A549 (cell line): ENCODE results near the gene PLAC1. TPM values are rescaled to one million over a fixed set of nuclear protein-coding genes. Genes with fewer than 3 reads are reported as not detected.

Experiments
- ATAC-seq, 2 experiments: fragments of 200-7000 bp in 1 of 2; fragments of >200 bp in 1 of 2; cut with Nextera tagmentation in 1 of 2; cut with Tn5 transposase in 1 of 2; 3 replicates each; pipeline versions ENCODE4 v1.8.0 to v1.9.1; 2018 to 2020; ENCODE audit warnings: mild to moderate bottlenecking in 1 of 2, moderate library complexity in 1 of 2
- CTCF ChIA-PET: fragments of 300-600 bp; sonication (Branson Sonifier 250); formaldehyde crosslinking; extraction: SDS; loops from one replicate; lab custom pipeline; 2021; ENCODE audit warnings: antibody characterized with exemption, inconsistent platforms; lab: Yijun Ruan, JAX
- POLR2A ChIA-PET: fragments of 350-600 bp; formaldehyde crosslinking; extraction: SDS; loops from one replicate; lab custom pipeline; 2021; ENCODE audit warnings: antibody characterized with exemption, inconsistent platforms; lab: Yijun Ruan, JAX
- DNase-seq, 2 experiments: peaks; one replicate each; pipeline versions ENCODE4 v3.0.0 to v3.0.0-alpha.2; 2011 to 2016; ENCODE audit warnings: low read depth in 1 of 2, low spot score in 1 of 2
- FAIRE-seq: peaks from 2 replicates; lab custom pipeline; 2011; peaks lifted over from hg19 to GRCh38; lab: Jason Lieb, UNC
- H3K27ac ChIP-seq, 2 experiments: fragments of >200 bp; sonication (Bioruptor Twin); formaldehyde crosslinking; 3 replicates each; pipeline ENCODE4 v1.5.1; 2016 to 2017
- H3K4me1 ChIP-seq: fragments of >200 bp; sonication (Bioruptor Twin); formaldehyde crosslinking; 3 replicates; pipeline ENCODE4 v1.6.1; 2016
- H3K4me2 ChIP-seq: fragments of >200 bp; sonication (Bioruptor Twin); formaldehyde crosslinking; 3 replicates; pipeline ENCODE4 v1.6.1; 2016
- H3K4me3 ChIP-seq: fragments of >200 bp; sonication (Bioruptor Twin); formaldehyde crosslinking; 3 replicates; pipeline ENCODE4 v1.5.1; 2016
- H3K9me3 ChIP-seq: fragments of >200 bp; sonication (Bioruptor Twin); formaldehyde crosslinking; 3 replicates; pipeline ENCODE4 v1.6.1; 2016
- BHLHE40 ChIP-seq: IDR thresholded peaks from 2 replicates; pipeline ENCODE4 v1.6.1; 2012; ENCODE audit warnings: low read depth, low read length, inconsistent platforms
- CEBPB ChIP-seq, 2 experiments: fragments of >200 bp in 1 of 2; sonication (Bioruptor Twin) in 1 of 2; formaldehyde crosslinking in 1 of 2; IDR thresholded peaks; 2 replicates each; pipeline ENCODE4 v1.6.1; 2012 to 2016
- EHMT2 ChIP-seq: fragments of 200-600 bp; sonication (generic); IDR thresholded peaks from 2 replicates; pipeline ENCODE4 v1.6.1; 2016; ENCODE audit warnings: antibody characterized with exemption, low read depth, mild to moderate bottlenecking, moderate library complexity
- ESRRA ChIP-seq: fragments of 150-350 bp; IDR thresholded peaks from 2 replicates; pipeline ENCODE4 v1.6.1; 2014; ENCODE audit warnings: mild to moderate bottlenecking, low read length, borderline replicate concordance
- FOSB ChIP-seq: fragments of 250-450 bp; sonication (Bioruptor Pico); IDR thresholded peaks from 2 replicates; pipeline ENCODE4 v1.5.0; 2020; ENCODE audit warnings: mild to moderate bottlenecking, moderate library complexity
- FOSL2 ChIP-seq, 2 experiments: fragments of 450-650 bp in 1 of 2; fragments of >200 bp in 1 of 2; sonication (Bioruptor Twin) in 1 of 2; formaldehyde crosslinking; IDR thresholded peaks; 2 replicates each; pipeline versions ENCODE4 v1.5.0 to v1.6.1; 2016 to 2020; ENCODE audit warnings: mild to moderate bottlenecking in 1 of 2, moderate library complexity in 1 of 2
- FOXS1 ChIP-seq: fragments of 250-450 bp; sonication (Bioruptor Pico); IDR thresholded peaks from 2 replicates; pipeline ENCODE4 v1.5.0; 2020; ENCODE audit warnings: mild to moderate bottlenecking, moderate library complexity
- HDAC2 ChIP-seq: fragments of 200-600 bp; sonication (generic); IDR thresholded peaks from 2 replicates; pipeline ENCODE4 v1.6.1; 2016
- HEYL ChIP-seq: fragments of 250-450 bp; sonication (Bioruptor Pico); IDR thresholded peaks from 2 replicates; pipeline ENCODE4 v1.8.0; 2021; ENCODE audit warnings: mild to moderate bottlenecking, moderate library complexity
- HOXB13 ChIP-seq: fragments of 250-450 bp; sonication (Bioruptor Pico); IDR thresholded peaks from 2 replicates; pipeline ENCODE4 v1.5.0; 2020; ENCODE audit warnings: low read depth, mild to moderate bottlenecking, moderate library complexity
- JUN ChIP-seq, 2 experiments: fragments of >200 bp; sonication (Bioruptor Twin); formaldehyde crosslinking; IDR thresholded peaks; 2 replicates in 1 of 2; 3 replicates in 1 of 2; pipeline ENCODE4 v1.6.1; 2016 to 2017
- PHF8 ChIP-seq: fragments of 200-600 bp; sonication (generic); IDR thresholded peaks from 2 replicates; pipeline ENCODE4 v1.6.1; 2016; ENCODE audit warnings: low read depth, mild to moderate bottlenecking, antibody characterized with exemption, moderate library complexity, borderline replicate concordance
- RARB ChIP-seq: fragments of 250-450 bp; sonication (Bioruptor Pico); IDR thresholded peaks from 2 replicates; pipeline ENCODE4 v1.8.0; 2021; ENCODE audit warnings: mild to moderate bottlenecking, moderate library complexity
- SMC3 ChIP-seq: fragments of >200 bp; sonication (Bioruptor Twin); formaldehyde crosslinking; IDR thresholded peaks from 3 replicates; pipeline ENCODE4 v1.6.1; 2018; ENCODE audit warnings: inconsistent platforms
- TFCP2L1 ChIP-seq: fragments of 250-450 bp; sonication (Bioruptor Pico); IDR thresholded peaks from 2 replicates; pipeline ENCODE4 v1.5.0; 2021; ENCODE audit warnings: mild to moderate bottlenecking
- ZNF302 ChIP-seq: fragments of 250-450 bp; sonication (Bioruptor Pico); IDR thresholded peaks from 2 replicates; pipeline ENCODE4 v1.9.0; 2021; ENCODE audit warnings: inconsistent platforms, mild to moderate bottlenecking, moderate library complexity
- WGBS: methylation state at CpG from one replicate; pipeline ENCODE4 v1.1.6; 2017; ENCODE audit errors: missing lambda C conversion rate; 5-methylcytosine and 5-hydroxymethylcytosine counted together
- polyA minus RNA-seq: library from RNA; depleted of rRNA, polyadenylated mRNA; stranded (reverse); fragments of >200 nt; gene quantifications from 2 replicates; pipeline ENCODE4 v1.2.3, GENCODE V29; 2011; rRNA and poly(A)+ RNA removed
- polyA plus RNA-seq, 4 experiments: library from polyadenylated mRNA; depleted of rRNA in 3 of 4; stranded (reverse); fragments of >200 nt; fragmentation: RNase III in 1 of 4; extraction: RNeasy Plus Mini Kit Qiagen cat#74134 plus additional on column Dnase treatment in 1 of 4; gene quantifications; 2 replicates in 3 of 4; 3 replicates in 1 of 4; pipeline ENCODE4 v1.2.3, GENCODE V29; 2011 to 2017
- TF ChIP-seq, protein P1 (sequence below): fragments of >200 bp; sonication (Bioruptor Twin); formaldehyde crosslinking; IDR thresholded peaks from 3 replicates; pipeline ENCODE4 v1.6.1; 2016
- TF ChIP-seq, protein P2 (sequence below): fragments of >200 bp; sonication (Bioruptor Twin); formaldehyde crosslinking; IDR thresholded peaks from 3 replicates; pipeline ENCODE4 v1.5.1; 2016

PLAC1 gene, protein sequence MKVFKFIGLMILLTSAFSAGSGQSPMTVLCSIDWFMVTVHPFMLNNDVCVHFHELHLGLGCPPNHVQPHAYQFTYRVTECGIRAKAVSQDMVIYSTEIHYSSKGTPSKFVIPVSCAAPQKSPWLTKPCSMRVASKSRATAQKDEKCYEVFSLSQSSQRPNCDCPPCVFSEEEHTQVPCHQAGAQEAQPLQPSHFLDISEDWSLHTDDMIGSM
- polyA plus RNA-seq (2011; rRNA removed) (2.6 and 2.9 TPM in 2 replicates), polyA plus RNA-seq (2017; fragmentation: RNase III; extraction: RNeasy Plus Mini Kit Qiagen cat#74134 plus additional on column Dnase treatment) (0.79 to 1.4 TPM (median 0.87 TPM) in 3 replicates), polyA minus RNA-seq (1.7 and 2.0 TPM in 2 replicates)
- polyA plus RNA-seq (2012; cell fraction: cytosol; rRNA removed) = 2.1 and 2.4 TPM in 2 replicates
- polyA plus RNA-seq (2012; cell fraction: nucleus; rRNA removed) = 2.8 and 3.3 TPM in 2 replicates

DNA sequence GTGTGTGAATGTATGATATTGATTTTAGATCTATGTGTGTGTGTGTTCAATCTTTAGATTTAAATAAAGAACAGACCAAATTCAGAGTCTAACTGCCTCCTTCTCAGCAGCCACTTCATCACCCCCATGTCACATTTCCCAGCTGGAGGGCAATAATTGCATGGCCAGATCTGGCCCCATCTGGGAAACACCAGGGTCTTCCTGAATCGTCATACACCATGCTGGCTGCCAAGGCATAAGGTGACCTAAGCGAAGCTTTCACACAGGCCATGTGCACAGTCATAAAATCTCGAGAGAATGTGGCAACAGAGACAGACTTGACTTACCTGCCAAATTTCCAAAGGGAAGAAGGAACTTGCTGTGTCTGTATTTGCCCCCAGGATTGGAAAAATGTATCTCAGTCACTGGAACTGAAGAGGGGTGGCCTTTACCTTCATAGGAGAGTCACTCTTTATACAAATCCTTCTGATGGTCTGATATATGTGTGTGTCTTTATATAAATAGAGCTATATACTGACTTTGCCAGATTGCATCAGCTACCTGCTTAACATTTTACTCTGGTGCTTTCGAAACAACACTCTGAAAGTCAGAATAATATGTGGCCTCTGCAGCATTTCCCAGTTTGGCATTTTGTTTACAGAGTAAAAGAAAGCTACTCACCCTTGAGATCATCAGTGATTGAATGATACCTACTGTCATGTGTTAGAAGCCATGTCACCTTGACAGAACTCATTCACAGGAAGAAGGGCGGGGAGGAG is at the start of gene PLAC1:
Gene PLAC1 (minus strand): TSS at position 470 of the 758 bp plus-strand sequence. CDS start 91,789 bp downstream, outside the sequence.
- CTCF ChIA-PET = interaction anchor here (1.2 to 1.4 kb wide), 2 partner anchors 95 to 125 kb away, joined by 3 read pairs; no protein-coding TSS in a partner anchor

DNA sequence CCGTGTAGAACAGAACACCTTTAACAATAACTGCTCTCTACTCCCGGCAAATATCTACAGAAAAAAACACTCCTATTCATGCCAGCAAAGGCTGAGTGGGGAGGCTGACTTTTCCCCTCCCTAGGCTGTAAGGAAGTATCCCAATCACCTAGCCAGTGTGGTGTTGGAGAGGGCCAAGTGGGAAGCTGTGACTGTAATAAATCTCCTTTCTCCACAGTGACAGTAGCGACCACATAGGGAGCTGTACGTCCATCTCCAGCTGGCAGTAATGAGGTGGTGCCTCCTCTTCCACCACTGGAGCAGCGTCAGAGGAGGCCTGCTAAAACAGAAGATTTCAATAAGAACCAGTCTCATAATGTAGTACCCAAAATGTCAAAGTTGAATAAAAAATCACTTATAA is 47.9 kb upstream of the PLAC1 start:
- POLR2A ChIA-PET = no interaction called here
- Histone ChIP-seq H3K4me1 (no peaks in the 10 kb centered on the region), H3K9me3 (peaks cover 4% of the 10 kb centered on the region; the same call in 1 of the 3 replicates), H3K4me3 (no peak overlapping the region), H3K4me2 (no peak overlapping the region), H3K27ac (peak overlapping the region in 1 of 2 experiments; percentile 54; a peak in 2 of 6 replicates)
- FAIRE-seq (peak; percentile 70), DNase-seq (no peak), ATAC-seq (no peak)
- CTCF ChIA-PET = no interaction called here
- WGBS = 72% methylated on average over 5 of the region's 5 CpGs
- no peak for TF ChIP-seq EHMT2

More for the DNA sequence above, at the start of gene PLAC1:
- DNase-seq (no peak), FAIRE-seq (peak; percentile 92), ATAC-seq (no peak)
- 94% methylated on average over 5 of the region's 5 CpGs for WGBS
- Histone ChIP-seq H3K4me1 (peaks cover 27% of the 10 kb centered on the region), H3K4me2 (peak within 1 kb of the TSS; percentile 49), H3K4me3 (no peak within 1 kb of the TSS), H3K9me3 (no peaks in the 10 kb centered on the region), H3K27ac (peak within 1 kb of the TSS; percentile 63 to 80)
- TF ChIP-seq CEBPB (IDR thresholded peaks at IDR 0.05) (0 out of 4 replicates have a peak, but pooled peaks of 1 of the 2 experiments have one; percentile 35), FOXS1 (CRISPR knock-in tag) (no peak)
- POLR2A ChIA-PET = no interaction called here

DNA sequence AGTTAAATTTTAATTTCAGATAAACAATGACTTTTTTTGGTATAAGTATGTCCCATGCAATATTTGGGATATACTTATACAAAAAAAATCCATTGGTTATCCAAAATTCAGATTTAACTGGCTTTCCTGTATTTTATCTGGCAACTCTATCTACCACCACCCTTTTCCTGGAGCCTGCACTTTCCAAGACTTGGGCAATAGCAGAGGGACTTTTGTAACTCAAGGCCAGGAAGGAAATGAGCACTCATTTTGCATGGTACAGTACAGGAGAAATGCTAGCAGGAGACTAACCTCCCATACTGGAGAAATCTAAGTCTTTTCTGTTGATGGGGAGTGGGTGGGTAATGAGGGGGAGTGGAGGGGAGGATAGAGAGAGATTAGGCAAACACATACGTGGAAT is 37.7 kb upstream of the PLAC1 start:
- no peak for FAIRE-seq
- peaks cover 20% of the 10 kb centered on the region for H3K4me1 ChIP-seq
- H3K4me3 ChIP-seq = no peak overlapping the region
- POLR2A ChIA-PET = no interaction called here
- no peak overlapping the region for H3K27ac ChIP-seq
- DNase-seq = no peak
- 96% methylated on average over 1 of the region's 1 CpG for WGBS
- CTCF ChIA-PET = no interaction called here
- no peak for ATAC-seq
- TF ChIP-seq TFCP2L1 (CRISPR knock-in tag) (no peak), FOXS1 (CRISPR knock-in tag) (no peak)
- no peak overlapping the region for H3K4me2 ChIP-seq
- peaks cover 2% of the 10 kb centered on the region; the same call in 1 of the 3 replicates for H3K9me3 ChIP-seq

DNA sequence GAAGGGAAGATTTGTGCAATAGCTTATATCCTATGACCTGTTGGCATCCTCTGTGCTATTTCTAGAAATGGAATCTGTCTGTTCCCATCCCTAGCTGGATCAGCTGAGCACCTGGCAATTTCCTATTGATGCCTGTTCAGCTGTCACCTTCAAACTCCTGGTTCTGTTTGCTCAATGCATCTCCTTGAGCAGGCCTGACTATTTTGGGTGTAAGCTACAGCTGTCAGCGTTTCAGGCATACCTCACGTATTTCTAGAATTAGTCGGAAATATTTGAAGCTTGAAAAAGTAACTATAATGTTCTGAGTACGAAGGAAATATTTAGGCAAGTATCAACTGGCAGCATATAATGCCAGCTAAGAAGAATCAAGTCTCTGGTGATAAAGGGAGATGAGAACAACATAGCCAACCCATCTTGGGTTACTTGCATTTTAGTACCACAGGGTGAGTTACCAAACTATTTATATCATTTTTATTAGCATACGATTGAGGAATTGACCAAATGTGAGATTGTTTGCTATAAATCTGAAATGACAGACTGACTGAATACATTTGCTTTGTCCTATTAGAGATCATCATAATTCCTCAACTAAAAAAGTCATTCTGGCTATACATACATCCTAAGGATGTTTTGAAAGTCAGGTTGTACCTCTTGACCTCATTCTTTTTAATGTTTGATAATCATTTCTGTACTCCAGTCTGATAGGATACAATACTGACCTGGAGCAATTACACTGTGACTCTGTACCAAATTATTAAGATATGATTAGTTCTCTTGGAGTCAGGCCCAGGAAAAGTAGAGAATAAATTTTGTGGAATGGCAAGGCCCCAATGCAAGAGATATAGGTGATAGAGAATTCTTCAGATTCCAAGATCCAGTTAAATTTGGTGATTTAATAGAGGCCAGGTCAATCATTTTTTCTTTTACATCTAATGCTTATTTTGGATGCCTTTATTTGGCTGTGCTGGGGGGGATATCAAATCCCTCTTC is 36.4 kb upstream of the PLAC1 start:
- DNase-seq = no peak
- Histone ChIP-seq H3K4me3 (no peak overlapping the region), H3K27ac (peak overlapping the region in 1 of 2 experiments; percentile 46; a peak in 1 of 6 replicates), H3K4me1 (peaks cover 29% of the 10 kb centered on the region), H3K4me2 (no peak overlapping the region), H3K9me3 (no peaks in the 10 kb centered on the region)
- no peak for ATAC-seq
- TF ChIP-seq, protein P1, sequence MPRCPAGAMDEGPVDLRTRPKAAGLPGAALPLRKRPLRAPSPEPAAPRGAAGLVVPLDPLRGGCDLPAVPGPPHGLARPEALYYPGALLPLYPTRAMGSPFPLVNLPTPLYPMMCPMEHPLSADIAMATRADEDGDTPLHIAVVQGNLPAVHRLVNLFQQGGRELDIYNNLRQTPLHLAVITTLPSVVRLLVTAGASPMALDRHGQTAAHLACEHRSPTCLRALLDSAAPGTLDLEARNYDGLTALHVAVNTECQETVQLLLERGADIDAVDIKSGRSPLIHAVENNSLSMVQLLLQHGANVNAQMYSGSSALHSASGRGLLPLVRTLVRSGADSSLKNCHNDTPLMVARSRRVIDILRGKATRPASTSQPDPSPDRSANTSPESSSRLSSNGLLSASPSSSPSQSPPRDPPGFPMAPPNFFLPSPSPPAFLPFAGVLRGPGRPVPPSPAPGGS = no peak
- TF ChIP-seq SMC3 (no peak), JUN (IDR thresholded peaks at IDR 0.05) (no peak), HEYL (CRISPR knock-in tag) (no peak), HOXB13 (CRISPR knock-in tag) (no peak), FOSL2 (IDR thresholded peaks at IDR 0.05) (no peak), FOSL2 (CRISPR knock-in tag; IDR thresholded peaks at IDR 0.05) (no peak), FOSB (no peak), CEBPB (IDR thresholded peaks at IDR 0.05) (no peak), RARB (no peak), HDAC2 (no peak), ZNF302 (CRISPR knock-in tag) (no peak), ESRRA (no peak), BHLHE40 (no peak), PHF8 (no peak)
- TF ChIP-seq, protein P2, sequence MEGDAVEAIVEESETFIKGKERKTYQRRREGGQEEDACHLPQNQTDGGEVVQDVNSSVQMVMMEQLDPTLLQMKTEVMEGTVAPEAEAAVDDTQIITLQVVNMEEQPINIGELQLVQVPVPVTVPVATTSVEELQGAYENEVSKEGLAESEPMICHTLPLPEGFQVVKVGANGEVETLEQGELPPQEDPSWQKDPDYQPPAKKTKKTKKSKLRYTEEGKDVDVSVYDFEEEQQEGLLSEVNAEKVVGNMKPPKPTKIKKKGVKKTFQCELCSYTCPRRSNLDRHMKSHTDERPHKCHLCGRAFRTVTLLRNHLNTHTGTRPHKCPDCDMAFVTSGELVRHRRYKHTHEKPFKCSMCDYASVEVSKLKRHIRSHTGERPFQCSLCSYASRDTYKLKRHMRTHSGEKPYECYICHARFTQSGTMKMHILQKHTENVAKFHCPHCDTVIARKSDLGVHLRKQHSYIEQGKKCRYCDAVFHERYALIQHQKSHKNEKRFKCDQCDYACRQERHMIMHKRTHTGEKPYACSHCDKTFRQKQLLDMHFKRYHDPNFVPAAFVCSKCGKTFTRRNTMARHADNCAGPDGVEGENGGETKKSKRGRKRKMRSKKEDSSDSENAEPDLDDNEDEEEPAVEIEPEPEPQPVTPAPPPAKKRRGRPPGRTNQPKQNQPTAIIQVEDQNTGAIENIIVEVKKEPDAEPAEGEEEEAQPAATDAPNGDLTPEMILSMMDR = no peak
- ChIA-PET POLR2A (no interaction called here), CTCF (no interaction called here)
- WGBS = 87% methylated on average over 5 of the region's 5 CpGs
- FAIRE-seq = no peak
